Chondrocyte (in vitro differentiated cells): ENCODE data around the gene ACACA. TPM values are rescaled to one million over a fixed set of nuclear protein-coding genes. Genes with fewer than 3 reads are reported as not detected.
A peak's percentile ranks its signal among the peaks of the same experiment; 100 is the strongest.

Source experiments
- DNase-seq: peaks from one replicate; pipeline ENCODE4 v3.0.0; 2021; ENCODE audit warnings: mixed read lengths, low spot score
- H3K27ac Mint-ChIP-seq: one replicate; pipeline ENCODE4 v1.8.0; 2021; ENCODE audit warnings: mild to moderate bottlenecking, moderate library complexity, mixed read lengths; ENCODE audit not compliant: unreplicated experiment
- H3K27me3 Mint-ChIP-seq: 2 replicates; pipeline ENCODE4 v1.8.0; 2021; ENCODE audit warnings: low read depth, mixed read lengths
- H3K36me3 Mint-ChIP-seq: 2 replicates; pipeline ENCODE4 v1.8.0; 2021; ENCODE audit warnings: low read depth, mixed read lengths
- H3K4me1 Mint-ChIP-seq: 2 replicates; pipeline ENCODE4 v1.8.0; 2021; ENCODE audit warnings: low read depth, mild to moderate bottlenecking, mixed read lengths
- H3K4me3 Mint-ChIP-seq: one replicate; pipeline ENCODE4 v1.8.0; 2021; ENCODE audit warnings: mild to moderate bottlenecking, moderate library complexity, mixed read lengths; ENCODE audit not compliant: unreplicated experiment
- H3K9me3 Mint-ChIP-seq: 2 replicates; pipeline ENCODE4 v1.8.0; 2021; ENCODE audit warnings: low read depth, mixed read lengths
- total RNA-seq: library from RNA; stranded (reverse); gene quantifications from 3 replicates; pipeline ENCODE4 v1.2.1, GENCODE V29; 2021
- TF ChIP-seq, protein P1 (sequence below): fragments of 200-600 bp; sonication (generic); IDR thresholded peaks from 2 replicates; pipeline ENCODE4 v1.5.0; 2021; ENCODE audit warnings: antibody characterized with exemption, mild to moderate bottlenecking, moderate library complexity

ACACA gene
- total RNA-seq, 1 donor from 2014 or later: 77.1 TPM

DNA sequence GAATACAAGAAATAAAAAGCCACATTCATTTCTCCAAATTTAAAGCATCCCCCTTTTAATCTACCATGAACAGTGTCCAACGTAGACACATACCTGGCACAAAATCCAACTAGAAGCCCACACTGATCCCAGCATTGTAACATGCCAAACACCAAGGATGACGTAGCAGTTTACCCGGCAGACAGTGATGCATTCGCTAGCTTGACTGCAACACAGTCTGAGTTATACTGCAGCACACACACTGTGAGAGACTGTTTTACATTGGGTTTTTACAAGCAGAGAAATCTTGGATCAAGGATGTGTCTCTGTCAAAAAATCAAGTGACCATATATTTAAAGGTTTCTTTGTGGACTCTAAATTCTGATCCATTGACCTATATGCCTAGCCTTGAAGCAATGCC, 105.3 kb downstream of the ACACA start:
- Mint-ChIP-seq H3K27me3 (no peaks in the 10 kb centered on the region), H3K4me1 (peaks cover 33% of the 10 kb centered on the region), H3K27ac (no peak overlapping the region), H3K4me3 (no peak overlapping the region), H3K36me3 (peaks cover 4% of the 10 kb centered on the region), H3K9me3 (no peaks in the 10 kb centered on the region)
- TF ChIP-seq, protein P1, sequence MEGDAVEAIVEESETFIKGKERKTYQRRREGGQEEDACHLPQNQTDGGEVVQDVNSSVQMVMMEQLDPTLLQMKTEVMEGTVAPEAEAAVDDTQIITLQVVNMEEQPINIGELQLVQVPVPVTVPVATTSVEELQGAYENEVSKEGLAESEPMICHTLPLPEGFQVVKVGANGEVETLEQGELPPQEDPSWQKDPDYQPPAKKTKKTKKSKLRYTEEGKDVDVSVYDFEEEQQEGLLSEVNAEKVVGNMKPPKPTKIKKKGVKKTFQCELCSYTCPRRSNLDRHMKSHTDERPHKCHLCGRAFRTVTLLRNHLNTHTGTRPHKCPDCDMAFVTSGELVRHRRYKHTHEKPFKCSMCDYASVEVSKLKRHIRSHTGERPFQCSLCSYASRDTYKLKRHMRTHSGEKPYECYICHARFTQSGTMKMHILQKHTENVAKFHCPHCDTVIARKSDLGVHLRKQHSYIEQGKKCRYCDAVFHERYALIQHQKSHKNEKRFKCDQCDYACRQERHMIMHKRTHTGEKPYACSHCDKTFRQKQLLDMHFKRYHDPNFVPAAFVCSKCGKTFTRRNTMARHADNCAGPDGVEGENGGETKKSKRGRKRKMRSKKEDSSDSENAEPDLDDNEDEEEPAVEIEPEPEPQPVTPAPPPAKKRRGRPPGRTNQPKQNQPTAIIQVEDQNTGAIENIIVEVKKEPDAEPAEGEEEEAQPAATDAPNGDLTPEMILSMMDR: no peak
- DNase-seq: no peak

DNA sequence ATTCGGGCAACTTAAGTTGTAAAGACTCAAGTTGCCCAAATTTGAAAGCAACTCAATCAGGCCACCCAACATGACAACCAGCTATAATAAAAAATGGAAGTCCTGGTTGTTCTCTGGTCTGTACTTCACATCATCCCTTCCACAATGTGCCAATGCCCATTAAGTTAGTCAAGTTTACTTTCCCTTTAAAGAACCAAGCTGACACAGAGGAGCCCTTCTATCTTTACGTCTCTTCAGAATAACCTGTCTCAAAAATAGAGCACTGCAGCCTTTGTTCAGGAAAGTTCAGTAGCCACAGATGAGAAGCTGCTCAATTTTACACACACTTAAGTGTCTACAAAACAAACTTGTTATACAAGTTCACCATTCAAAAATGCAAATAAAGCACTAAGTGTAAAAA, 106.0 kb downstream of the ACACA start:
- H3K27ac Mint-ChIP-seq: no peak overlapping the region
- TF ChIP-seq, protein P1: no peak
- peaks cover 33% of the 10 kb centered on the region for H3K4me1 Mint-ChIP-seq
- no peak overlapping the region for H3K4me3 Mint-ChIP-seq
- H3K9me3 Mint-ChIP-seq: no peaks in the 10 kb centered on the region
- DNase-seq: no peak
- H3K36me3 Mint-ChIP-seq: peaks cover 4% of the 10 kb centered on the region
- no peaks in the 10 kb centered on the region for H3K27me3 Mint-ChIP-seq

DNA sequence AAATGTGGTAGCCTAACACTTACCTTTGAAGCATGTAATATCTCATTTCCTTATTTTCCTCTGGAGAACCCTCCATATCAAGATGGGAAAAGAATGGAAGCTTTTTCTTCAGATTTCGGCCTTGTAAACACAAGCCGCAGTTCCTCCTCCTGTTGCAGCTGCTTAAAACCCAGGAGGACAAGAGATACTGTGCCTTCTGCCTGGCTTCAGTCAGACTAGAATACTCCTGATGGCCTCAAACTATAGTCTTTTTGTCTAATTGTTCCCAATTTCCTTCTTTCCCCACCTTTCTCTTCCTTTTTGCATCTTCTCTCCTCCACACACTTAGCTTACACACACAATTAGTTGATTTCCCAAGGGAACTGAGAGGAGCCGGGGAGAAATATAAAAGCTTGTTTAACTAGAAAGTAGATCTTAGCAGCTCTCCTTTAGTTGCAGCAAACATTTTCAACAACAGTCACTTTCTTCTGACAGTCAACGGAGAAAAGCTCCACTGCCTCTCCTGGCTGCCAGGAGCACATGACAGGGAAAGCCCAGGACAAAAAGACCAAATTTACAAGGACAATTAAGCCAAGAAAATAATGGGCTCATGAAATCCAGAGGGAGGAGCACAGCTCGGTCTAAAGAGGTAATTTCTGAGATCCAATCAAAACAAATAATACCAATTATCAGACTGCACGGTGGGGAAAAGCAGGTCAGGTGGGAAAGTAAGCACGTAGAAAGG, 107.2 kb downstream of the ACACA start:
- Mint-ChIP-seq H3K36me3 (peaks cover 2% of the 10 kb centered on the region), H3K4me3 (no peak overlapping the region), H3K27ac (peak overlapping the region; percentile 78), H3K4me1 (peaks cover 33% of the 10 kb centered on the region), H3K27me3 (no peaks in the 10 kb centered on the region), H3K9me3 (no peaks in the 10 kb centered on the region)
- no peak for DNase-seq
- TF ChIP-seq, protein P1: no peak

DNA sequence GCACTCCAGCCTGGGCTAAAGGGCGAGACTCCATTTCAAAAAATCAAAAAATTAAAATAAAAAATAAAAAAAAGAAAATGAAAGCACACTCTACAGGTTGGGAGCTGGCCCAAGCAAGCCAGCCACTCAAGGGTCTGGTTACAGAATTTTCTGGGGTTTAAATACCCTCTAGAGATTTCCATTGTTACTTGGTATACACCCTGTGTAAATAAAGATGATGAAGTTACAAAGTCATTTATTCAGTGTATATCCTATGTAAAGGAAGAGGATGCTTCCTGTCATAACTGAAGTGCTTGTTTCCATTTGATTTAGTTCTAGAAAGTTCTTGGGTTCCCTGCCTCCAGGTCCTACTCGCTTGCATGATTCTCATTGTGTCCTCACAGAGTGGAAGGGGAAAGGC, 110.7 kb downstream of the ACACA start:
- Mint-ChIP-seq H3K4me1 (peaks cover 33% of the 10 kb centered on the region), H3K36me3 (no peaks in the 10 kb centered on the region), H3K27me3 (no peaks in the 10 kb centered on the region), H3K27ac (no peak overlapping the region), H3K4me3 (no peak overlapping the region), H3K9me3 (no peaks in the 10 kb centered on the region)
- no peak for DNase-seq
- TF ChIP-seq, protein P1: no peak

DNA sequence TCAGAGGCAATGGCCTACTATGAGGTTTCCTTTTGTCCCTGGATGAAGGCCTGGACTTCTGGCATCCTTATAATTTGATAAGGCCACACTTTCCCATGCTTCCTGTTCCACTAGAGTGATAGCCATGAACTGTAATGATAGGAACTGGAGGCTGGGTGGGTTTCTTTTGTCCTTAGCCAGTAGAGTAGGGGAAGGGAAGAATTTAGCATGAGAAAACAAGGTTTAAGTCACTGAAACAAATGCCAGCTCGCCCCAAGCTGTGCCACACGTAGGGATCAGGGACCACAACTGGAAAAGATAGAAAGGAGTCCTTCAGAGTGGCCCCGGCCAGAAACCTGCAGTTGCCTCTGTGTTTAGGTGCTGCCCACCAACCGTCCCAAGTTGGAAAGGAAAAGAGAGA, 111.7 kb downstream of the ACACA start:
- H3K4me1 Mint-ChIP-seq: peaks cover 29% of the 10 kb centered on the region
- TF ChIP-seq, protein P1: no peak
- H3K27ac Mint-ChIP-seq: no peak overlapping the region
- H3K27me3 Mint-ChIP-seq: no peaks in the 10 kb centered on the region
- DNase-seq: no peak
- no peak overlapping the region for H3K4me3 Mint-ChIP-seq
- H3K9me3 Mint-ChIP-seq: no peaks in the 10 kb centered on the region
- H3K36me3 Mint-ChIP-seq: no peaks in the 10 kb centered on the region
